HEK293 (cell line): ENCODE results near the gene C1GALT1C1.

ENCODE experiments used
- MZF1 ChIP-seq: fragments of 450-650 bp; formaldehyde crosslinking; IDR thresholded peaks from 2 replicates; pipeline ENCODE4 v1.5.1; 2017; ENCODE audit warnings: missing biosample characterization, missing genetic modification characterization, borderline replicate concordance
- ZNF335 ChIP-seq: fragments of 450-650 bp; formaldehyde crosslinking; conservative IDR thresholded peaks from 2 replicates; pipeline ENCODE4 v1.5.1; 2016; ENCODE audit warnings: missing biosample characterization, missing genetic modification characterization
- TF ChIP-seq, protein P1 (sequence below): fragments of 450-650 bp; formaldehyde crosslinking; IDR thresholded peaks from 2 replicates; pipeline ENCODE4 v1.5.1; 2016; ENCODE audit warnings: missing biosample characterization, missing genetic modification characterization, low read depth
- TF ChIP-seq, protein P2 (sequence below): fragments of 450-650 bp; formaldehyde crosslinking; IDR thresholded peaks from 2 replicates; pipeline ENCODE4 v1.5.1; 2016; ENCODE audit warnings: missing biosample characterization, missing genetic modification characterization

DNA sequence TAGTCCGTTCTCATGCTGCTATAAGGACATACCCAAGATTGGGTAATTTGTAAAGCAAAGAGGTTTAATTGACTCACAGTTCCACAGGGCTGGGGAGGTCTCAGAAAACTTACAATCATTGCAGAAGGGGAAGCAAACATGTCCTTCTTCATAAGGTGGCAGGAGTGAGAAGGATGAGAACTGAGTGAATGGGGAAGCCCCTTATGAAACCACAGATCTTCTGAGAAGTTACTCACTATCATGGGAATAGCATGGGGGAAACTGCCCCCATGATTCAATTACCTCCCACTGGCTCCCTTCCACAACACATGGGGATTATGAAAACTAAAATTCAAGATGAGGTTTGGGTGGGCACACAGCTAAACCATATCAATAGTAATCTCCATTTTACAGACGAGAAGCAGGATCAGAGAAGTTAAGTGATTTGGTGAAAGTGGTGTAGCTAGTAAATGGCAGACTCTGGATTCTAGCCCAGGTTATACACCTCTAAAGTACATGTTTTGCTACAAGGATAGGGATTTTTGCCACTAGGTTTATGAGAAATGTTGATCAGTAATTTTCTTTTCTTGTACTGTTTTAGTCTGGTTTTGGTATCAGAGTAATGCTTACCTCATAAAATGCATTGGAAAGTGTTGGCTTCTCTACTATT is 47.3 kb upstream of the C1GALT1C1 start:
- TF ChIP-seq ZNF335 (tag by site-specific recombination): no peak
- TF ChIP-seq, protein P1, sequence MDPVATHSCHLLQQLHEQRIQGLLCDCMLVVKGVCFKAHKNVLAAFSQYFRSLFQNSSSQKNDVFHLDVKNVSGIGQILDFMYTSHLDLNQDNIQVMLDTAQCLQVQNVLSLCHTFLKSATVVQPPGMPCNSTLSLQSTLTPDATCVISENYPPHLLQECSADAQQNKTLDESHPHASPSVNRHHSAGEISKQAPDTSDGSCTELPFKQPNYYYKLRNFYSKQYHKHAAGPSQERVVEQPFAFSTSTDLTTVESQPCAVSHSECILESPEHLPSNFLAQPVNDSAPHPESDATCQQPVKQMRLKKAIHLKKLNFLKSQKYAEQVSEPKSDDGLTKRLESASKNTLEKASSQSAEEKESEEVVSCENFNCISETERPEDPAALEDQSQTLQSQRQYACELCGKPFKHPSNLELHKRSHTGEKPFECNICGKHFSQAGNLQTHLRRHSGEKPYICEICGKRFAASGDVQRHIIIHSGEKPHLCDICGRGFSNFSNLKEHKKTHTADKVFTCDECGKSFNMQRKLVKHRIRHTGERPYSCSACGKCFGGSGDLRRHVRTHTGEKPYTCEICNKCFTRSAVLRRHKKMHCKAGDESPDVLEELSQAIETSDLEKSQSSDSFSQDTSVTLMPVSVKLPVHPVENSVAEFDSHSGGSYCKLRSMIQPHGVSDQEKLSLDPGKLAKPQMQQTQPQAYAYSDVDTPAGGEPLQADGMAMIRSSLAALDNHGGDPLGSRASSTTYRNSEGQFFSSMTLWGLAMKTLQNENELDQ (tag by site-specific recombination): no peak
- TF ChIP-seq, protein P2, sequence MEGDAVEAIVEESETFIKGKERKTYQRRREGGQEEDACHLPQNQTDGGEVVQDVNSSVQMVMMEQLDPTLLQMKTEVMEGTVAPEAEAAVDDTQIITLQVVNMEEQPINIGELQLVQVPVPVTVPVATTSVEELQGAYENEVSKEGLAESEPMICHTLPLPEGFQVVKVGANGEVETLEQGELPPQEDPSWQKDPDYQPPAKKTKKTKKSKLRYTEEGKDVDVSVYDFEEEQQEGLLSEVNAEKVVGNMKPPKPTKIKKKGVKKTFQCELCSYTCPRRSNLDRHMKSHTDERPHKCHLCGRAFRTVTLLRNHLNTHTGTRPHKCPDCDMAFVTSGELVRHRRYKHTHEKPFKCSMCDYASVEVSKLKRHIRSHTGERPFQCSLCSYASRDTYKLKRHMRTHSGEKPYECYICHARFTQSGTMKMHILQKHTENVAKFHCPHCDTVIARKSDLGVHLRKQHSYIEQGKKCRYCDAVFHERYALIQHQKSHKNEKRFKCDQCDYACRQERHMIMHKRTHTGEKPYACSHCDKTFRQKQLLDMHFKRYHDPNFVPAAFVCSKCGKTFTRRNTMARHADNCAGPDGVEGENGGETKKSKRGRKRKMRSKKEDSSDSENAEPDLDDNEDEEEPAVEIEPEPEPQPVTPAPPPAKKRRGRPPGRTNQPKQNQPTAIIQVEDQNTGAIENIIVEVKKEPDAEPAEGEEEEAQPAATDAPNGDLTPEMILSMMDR (tag by site-specific recombination): no peak
- no peak for TF ChIP-seq MZF1 (tag by site-specific recombination)
